Stimulated activated CD8-positive, alpha-beta memory T cell treated with anti-CD3 and anti-CD28 coated beads, Interleukin-4, amount 100 ng/mL, for 1 hour (primary cell): ENCODE data around the gene KRTAP10-3.

ENCODE experiments used
- DNase-seq, 2 donors: peaks; one replicate each; pipeline ENCODE4 v3.0.0-alpha.2; 2020; ENCODE audit warnings: low read depth in 2 of 2, low spot score in 1 of 2

The KRTAP10-3 gene

DNA sequence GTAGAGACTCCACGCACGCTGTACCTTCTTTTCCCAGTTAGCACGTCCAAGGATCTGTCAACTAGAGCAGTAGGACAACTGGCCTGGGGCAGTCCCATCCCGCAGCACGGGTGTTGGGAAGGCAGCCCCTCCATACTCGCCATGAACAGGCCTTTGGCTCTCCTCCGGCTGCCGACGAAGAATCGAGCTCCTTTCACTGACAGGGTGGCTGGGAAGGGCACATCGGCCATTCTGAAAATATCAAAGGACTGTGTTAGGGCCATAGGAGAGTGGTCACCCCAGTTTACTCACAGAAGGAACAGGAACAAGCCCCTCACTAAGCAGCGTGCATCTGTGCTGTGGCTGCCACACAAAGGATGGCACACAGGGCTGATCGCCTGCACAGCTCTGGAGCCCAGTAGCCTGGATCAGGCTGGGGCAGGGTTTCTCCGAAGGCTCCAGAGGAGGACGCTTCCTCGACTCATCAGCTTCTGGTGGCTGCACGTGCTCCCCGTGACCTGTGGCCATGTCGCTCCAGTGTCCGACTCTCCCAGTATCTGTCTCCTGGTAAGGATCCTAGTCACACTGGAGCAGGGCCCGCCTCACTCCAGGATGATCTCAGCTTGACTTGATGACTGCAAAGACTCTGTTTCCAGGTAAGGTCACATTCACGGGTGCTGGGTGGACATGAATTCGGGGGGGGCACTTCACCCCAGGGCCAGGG, 27.5 kb downstream of the KRTAP10-3 start:
- no peak for DNase-seq

DNA sequence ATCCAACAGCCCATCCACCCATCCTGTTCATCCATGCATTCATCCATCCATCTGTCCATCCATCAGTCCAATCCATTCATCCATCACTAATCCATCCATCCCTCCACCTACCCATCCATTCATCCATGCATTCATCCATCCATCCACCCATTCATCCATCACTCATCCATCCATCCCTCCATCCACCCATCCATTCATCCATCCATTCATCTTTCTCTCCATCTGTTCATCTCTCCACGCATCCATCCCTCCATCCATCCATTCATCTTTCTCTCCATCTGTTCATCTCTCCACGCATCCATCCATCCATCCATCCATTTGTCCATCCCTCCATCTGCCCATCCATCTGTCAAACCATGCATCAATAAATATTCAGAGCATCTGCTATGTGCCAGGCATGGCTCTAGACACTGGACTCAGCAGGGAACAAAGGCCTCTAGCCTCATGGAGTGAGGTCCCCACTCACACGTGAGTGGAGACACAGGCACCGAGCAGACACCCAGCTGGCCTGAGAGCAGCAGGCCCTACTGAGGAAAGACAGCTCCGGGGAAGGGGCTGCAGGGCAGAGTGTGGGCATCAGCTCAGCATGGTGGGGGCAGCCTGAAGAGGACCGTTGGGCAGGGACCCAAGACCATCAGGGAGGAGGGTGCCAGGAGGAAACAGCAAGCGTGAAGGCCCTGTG, 28.2 kb downstream of the KRTAP10-3 start:
- no peak for DNase-seq

DNA sequence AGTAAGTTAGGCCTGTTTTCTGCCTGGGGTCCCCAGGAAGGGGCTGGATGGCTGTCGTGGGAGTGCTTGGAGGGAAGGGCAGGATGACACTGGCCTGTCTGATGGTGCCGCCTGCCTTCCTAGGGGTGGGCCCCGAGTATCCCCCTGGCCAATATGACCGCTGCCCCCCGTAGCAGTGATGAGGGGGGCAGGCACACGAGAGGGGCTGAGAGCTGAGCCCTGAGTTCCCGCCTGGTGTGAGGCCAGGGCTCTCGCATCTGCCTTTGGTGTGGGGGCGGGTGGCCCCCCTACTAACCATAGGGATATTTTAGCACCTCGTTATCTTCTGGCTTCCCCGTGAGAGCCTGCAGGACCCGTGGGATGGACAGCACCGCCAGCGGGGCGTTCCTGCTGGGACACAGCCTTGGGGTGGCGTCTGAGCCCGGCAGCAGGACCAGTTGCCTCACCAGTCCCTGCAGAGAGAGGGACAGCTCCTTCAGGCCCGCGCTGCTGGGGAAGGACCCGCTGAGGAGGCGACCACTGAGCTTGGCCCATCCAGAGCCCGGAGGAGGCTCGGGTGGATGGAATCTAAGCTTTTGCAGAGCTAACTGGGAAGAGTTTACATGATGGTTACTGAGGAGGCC, 29.0 kb downstream of the KRTAP10-3 start:
- DNase-seq, result no peak

DNA sequence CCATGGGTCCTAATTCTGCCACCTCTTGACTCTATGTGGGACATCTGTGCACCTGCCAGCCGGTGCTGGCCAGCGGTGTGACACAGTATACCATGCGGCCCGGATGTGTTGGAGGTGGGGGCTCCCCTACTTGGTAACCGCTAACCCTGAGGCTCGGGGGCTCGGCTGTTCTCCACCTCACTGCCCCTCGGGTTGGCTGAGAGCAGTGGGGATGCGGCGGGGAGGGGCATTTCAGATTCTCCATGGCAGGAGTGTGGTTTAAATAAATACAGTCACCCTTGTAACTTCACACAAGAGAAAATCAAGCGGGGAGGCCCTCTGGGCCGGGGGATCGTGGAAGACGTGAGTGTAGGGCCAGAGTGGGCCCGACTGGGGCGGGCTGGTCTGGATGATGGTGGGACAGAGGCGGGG, 29.6 kb downstream of the KRTAP10-3 start:
- no peak for DNase-seq

DNA sequence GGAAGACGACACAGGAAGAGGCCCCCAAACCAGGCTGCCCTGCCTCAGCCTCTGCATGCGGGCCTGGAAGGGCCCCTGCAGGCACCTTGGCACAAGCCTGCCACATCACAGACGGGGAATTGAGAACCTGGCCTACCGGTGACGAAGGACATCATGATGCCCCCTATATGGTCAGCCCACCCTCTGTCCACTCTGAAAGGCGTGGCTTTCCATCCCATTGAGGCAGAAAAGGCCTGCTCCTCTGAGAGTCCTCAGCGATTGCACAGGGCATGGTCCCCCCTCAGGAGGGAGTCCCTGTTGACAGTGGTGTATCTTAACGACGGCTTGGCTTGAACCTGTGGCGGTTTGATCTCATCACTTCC, 30.0 kb downstream of the KRTAP10-3 start:
- DNase-seq, result no peak

DNA sequence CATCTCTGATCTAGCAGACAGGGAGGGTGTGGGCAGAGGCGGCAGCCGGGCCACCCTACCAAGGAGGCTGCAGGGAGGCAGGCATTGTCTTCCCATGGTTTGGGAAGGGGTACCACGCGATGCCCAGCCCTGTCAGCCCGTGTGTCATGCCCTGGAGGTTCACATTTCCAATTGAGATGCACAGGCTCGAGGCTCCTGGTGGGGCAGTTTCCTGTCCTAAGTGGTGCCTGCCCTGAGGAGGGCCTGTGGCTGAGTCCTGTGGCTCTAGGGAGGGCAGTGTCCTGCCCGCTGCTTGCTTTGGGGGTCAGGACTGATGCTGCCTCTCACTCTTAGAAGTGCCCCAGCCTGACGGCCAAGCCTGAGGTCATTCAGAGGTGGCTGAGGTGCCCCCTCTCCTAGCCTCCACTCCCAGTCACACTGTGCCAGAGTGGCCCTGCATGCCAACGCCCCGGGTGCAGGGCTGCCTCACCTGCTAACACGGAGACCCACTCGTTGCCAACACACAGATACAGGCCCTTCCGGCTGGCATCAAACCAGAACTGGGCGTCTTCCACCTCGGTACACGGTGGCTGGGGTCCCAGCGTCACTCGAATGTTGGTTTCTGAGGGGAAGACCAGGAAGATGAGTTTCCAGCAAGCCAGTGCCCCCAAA, 30.5 kb downstream of the KRTAP10-3 start:
- DNase-seq, result no peak

DNA sequence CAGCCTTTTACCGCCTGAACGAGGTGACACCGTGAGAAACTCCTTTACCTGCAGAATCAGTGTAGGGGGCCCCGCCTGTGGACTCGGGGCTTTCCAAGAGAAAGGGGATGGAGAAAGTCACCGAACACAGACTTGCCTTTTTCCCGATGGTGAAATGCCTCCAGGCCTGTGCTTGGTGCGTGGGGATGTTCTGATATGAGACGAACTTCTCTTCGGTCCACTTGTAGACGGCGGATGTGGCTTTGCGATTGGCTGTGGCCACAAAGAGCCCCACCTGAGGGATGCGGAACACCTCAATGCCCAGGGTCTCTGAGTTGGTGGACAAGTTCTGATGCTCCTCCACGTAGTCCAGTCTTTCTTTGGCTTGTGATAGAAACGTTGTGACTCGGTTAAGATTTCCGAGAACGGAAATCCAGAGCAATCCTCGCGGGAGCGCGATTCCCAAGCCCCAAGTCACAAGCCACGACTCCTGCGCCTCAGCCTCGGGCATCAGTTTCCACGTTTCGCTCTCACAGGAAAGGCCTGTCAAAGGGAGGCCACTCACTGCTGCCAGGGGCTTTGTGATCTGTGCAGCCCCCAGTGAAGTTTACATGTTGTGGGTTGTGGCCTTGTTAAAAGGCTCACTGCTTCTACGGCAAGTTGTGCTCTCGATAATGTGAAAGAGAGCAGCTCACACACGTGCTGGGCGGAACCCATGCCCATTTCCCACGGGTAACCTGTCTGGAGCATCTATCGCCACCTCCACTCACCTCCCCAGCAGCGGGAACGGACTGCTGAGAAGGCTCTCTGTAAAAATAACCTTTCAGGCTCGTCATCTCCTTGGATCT, 31.2 kb downstream of the KRTAP10-3 start:
- no peak for DNase-seq

DNA sequence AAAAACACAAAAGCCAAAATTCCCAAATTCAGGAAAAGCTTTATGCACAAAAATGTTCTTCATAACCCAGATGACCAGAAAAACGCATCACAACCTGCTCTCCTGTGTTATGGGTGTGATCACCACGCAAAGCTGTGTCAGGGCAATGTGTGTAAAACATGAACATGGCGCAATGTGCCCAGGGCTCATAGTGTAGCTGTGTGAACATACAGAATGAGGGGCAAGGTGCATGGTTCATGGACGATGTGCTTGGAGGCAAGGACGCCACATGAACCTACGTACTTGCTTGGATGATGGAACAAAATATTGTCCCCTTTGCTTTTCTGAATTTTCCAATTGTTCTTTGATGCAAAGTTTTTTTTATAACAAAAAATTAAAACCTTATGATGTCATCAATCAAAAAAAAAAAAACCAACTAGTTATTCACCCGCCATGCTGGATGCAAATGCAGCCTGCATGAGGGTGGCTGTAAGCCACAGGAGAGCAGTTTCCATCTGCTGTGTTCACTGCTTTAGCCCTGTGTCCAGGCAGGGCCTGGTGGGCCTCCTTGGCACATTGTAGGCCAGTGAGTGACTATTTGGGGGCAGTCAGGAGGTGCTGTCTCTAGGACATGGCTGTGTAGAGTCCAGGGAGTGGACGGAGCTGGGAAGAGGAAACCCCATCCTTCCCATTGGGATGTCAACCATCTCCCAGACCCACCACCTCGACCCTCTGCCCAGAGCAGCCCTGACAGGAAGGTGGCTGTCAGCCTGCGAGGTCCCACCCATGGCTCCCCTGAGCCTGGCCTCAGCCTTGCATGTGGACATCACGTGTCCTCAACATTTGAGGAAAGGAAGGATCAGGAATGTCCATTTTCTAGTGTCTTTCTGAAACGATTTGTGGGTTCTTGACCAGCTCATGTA, 32.2 kb downstream of the KRTAP10-3 start:
- DNase-seq, result no peak

DNA sequence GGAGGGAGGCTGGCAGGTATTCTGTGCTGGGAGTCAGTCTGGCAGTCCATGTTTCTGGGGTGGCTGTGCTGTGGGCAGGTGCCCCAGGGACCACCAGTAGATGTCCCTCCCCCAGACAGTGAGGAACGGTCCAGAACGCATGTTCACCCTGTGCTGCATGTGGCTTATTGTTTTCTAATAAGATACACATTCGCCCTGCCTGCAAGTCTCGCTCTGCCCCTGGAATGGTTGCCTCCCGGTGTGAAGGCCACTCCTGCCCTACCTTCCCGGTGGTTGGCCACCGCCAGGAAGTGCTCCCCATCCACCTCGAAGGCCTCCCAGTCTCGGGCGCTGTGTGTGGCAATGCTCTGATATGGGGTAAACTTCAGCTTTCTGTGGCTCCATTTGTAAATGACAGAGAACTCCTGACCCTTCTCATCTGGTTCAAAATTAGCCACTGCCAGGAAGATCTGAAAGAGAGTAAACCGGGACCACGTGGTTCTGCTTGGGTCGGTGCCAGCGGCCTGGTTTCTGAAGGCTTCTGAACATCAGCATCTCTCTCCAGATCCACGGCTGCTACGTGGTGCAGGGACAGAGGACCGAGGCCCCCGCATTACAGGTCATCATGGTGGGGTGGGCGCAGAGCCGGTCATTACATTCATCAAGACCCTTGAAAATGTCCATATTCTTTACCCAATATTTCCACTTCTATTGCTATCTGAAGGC, 33.1 kb downstream of the KRTAP10-3 start:
- no peak for DNase-seq

DNA sequence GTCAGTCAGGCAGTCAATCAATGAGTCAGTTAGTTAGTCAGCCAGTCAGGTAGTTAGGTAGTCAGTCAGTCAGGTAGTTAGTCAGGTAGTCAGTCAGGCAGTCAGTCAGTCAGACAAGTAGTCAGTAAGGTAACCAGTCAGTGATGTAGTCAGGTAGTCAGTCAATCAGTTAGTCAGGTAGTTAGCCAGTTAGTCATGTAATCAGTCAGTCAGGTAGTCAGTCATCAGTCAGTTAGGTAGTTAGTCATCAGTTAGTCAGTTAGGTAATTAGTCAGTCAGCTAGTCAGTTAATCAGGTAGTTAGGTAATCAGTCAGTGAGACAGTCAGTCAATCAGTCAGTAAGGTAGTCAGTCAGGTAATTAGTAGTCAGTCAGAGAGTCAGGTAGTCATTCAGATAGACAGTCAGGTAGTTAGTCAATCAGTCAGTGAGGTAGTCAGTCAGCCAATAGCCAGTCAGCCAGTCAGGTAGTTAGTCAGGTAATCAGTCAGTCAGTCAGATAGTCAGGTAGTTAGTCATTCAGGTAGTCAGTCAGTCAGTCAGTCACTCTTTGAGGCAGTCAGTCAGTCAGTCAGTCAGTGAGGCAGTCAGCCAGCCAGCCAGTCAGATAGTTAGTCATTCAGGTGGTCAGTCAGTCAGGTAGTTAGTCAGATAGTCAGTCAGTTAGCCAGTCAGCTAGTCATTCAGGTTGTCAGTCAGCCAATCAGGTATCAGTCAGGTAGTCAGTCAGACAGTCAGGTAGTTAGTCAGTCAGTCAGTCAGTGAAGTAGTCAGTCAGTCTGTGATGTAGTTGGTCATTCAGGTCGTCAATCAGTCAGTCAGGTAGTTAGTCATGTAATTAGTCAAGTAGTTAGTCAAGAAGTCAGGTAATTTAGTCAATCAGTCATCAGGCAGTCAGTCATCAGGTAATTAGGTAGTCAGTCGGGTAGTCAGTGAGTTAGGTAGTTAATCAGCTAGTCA, 33.9 kb downstream of the KRTAP10-3 start:
- DNase-seq, result no peak

DNA sequence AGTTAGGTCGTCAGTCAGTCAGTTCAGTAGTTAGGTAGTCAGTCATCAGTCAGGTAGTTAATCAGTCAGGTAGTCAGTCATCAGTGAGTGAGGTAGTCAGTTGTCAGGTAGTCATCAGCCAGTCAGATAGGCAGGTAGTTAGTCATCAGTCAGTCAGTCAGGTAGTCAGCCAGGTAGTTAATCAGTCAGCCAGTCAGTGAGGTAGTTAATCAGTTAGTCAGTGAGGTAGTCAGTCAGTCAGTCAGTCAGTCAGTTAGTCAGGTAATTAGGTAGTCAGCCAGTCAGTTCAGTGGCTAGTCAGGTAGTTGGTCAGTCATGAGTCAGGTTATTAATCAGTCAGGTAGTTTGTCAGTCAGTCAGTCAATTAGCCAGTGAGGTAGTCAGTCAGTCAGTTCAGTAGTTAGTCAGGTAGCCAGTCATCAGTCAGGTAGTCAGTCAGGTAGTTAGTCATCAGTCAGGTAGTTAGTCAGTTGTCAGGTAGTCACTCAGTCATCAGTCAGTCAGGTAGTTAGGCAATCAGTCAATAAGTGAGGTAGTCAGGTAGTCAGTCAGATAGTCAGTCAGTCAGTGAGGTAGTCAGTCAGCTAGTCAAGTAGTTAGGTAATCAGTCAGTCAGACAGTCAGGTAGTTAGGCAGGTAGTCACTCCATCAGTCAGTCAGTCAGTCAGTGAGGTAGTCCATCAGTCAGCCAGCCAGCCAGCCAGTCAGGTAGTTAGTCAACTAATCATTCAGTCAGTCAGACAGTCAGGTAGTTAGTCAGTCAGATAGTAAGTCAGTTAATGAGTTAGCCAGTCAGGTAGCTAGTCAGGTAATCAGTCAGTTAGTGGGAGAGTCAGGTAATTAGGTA, 34.8 kb downstream of the KRTAP10-3 start:
- DNase-seq, result no peak

DNA sequence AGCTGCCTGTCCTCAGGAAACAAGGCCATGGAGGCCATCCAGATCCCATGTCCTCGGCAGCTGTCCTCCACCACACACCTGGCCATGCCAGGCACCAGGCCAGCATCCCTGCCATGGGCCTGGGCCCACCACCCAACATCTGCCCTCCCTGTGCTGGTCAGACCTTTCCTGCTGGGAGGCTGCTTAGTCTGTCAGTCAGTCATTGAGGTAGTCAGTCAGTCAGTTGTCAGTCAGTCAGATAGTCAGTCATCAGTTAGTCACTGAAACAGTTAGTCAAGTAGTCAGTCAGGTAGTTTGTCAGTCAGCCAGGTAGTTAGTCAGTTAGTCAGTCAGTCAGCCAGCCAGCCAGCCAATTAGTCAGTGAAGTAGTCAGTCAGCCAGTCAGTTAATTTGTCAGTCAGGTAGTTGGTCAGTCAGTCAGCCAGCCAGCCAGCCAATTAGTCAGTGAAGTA, 35.8 kb downstream of the KRTAP10-3 start:
- DNase-seq, result no peak

DNA sequence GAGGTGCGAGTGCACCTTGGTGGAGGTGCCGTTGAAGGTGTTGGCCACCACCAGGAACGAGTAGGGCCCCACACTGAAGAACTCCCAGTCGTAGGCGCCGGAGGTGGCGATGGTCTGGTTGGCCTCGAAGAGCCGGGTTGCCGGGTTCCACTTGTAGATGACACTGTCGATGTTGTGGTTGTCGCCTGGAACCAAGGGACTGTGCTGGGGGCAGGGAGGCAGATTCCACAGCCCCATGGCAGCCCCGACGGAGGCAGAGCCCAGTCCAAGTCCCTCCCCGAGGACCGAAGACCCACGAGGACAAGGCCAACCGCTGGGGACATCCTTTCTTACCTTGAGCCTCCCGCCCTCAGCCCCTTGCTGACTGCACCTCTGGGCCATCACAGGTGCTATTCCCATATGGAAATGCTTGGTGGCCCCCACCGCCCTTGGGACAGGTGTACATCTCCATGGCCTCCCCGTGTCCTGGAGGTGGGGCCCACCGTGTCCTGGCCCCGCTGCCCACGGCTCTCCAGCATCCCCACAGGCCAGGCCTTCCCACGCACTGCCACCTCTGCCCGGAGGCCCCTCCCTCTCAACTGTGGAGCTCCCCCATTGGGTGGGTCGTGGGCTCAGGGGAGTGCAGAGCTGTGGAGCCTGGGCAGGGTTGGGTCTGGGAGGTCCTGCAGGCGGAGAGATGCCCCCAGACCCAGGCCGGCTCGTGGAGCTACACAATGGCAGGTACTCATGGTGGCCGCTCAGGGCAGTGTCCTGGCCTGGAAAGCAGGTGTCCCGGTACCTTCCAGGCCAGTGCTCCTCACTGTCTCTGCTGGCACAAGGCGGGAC, 36.5 kb downstream of the KRTAP10-3 start:
- DNase-seq, result no peak

DNA sequence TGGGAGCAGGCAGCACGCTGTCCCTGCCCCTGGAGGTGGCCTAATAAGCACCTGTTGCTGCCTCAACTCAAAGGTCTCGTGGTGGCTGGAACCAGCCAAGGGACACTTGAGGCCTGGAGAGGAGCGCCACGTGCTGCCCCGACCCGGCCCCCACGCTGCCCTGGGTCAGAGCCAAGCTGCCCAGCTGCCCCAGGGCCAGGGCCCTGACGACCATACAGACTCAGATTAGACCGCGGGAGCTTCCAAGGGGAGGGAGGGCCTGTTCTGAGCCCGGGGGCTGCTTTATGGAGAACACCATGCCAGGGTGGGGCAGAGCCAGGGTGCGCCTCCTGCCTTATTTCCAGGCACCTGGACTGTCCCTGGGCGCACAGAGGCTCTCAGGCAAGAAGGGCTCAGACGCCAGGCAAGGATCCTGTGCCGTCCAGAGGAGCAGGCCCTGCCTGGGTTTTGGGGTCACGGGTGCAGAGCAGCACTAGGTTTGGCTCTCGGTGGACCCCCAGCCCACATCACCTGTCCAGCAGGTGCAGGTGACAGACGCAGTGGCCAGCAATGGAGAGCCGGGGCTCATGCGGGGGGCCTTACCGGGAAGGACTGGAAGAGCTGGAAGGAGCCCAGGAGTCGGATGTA, 37.2 kb downstream of the KRTAP10-3 start:
- DNase-seq, result no peak

DNA sequence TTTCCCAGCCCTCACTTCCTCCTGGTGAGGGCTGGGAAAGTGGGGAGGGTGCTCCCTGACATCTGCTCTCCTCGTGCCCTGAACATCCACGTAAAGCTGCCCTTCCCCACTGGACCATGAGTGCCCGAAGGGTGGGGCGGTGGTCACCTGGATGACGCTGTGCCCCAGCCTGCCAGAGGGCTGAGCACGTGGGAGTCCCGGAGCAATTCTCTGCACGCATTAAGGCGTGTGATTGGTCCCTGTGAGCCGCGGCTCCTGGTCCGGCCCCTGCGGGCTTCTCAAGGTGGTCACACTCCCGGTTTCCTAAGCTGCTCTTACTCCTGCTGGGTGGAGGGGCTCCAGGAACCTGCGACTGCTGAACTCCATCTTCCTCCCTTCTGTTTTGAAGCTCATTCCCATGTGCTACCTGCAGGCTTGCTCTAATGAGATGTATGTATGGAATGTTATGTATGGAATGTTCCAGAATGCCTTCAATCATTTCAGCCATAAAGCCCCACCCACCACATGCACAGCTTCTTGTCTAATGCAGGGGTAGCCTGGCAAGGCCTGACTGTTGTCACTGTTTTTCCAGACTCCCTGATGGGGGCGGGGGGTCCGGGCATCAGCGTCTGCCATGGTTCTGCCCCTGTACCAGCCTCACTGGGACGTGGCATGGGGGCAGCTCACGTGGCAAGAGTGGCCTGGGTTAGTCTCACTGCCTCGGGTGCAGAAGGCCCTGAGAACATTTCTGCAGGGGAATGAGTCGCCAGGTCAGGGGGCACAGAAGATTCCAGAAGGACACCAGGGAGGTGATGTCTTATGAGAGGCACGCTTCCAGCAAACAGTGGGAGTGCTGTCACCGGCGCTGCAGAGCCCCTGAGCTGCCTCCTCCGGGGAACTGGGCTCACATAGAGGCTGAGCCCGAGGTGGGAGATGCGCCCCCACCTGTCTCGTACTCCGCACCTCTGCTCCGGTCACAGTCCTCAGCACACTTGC, 38.0 kb downstream of the KRTAP10-3 start:
- no peak for DNase-seq
